Measurements from ENCODE around the gene GSN.
A peak's percentile ranks its signal among the peaks of the same experiment; 100 is the strongest.

The GSN gene

GRCh38 chr9:121353241-121354061, 85.5 kb downstream of the GSN start:
- peak; percentile 53 for DNase-seq (ENCODE audit: low spot score)

GRCh38 chr9:121354141-121354540, 86.2 kb downstream of the GSN start:
- DNase-seq (ENCODE audit: low spot score) = no peak

DNA sequence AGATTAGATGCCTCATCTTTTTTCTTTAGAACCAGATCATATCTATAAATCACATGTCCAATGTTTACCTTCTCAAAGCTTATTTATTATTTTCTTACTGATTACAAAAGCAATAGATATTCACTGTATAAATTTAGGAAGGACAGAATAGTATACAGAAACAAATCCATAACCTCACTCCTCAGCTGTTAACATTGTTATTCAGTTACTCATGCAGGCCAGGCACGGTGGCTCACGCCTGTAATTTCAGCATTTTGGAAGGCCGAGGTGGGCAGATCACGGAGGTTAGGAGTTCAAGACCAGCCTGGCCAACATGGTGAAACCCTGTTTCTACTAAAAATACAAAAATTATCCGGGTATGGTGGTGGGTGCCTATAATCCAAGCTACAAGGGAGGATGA, 86.8 kb downstream of the GSN start:
- no peak for DNase-seq (ENCODE audit: low spot score)

DNA sequence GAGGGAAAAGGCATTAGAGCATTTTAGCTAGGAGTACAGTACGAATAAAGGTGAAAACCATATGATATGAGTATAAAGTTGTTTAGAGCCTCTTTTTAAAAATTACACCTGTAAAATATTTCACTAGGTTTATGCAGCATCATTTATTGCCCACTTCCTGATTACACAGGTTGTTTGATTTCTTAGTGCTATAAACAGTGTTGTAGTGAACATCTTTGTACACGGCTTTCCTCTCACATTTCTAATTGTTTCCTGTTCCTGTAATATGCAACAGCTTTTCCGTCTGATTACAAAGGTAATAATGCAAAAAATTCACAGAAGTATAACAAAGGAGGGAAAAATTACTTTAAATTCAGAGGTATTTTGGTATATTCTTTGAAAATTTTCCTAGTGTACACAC, 89.0 kb downstream of the GSN start:
- DNase-seq (ENCODE audit: low spot score) = no peak

- DNase-seq (ENCODE audit: low spot score) = no peak
Observed at GRCh38 chr9:121358751-121359150, 90.8 kb downstream of the GSN start.

DNA sequence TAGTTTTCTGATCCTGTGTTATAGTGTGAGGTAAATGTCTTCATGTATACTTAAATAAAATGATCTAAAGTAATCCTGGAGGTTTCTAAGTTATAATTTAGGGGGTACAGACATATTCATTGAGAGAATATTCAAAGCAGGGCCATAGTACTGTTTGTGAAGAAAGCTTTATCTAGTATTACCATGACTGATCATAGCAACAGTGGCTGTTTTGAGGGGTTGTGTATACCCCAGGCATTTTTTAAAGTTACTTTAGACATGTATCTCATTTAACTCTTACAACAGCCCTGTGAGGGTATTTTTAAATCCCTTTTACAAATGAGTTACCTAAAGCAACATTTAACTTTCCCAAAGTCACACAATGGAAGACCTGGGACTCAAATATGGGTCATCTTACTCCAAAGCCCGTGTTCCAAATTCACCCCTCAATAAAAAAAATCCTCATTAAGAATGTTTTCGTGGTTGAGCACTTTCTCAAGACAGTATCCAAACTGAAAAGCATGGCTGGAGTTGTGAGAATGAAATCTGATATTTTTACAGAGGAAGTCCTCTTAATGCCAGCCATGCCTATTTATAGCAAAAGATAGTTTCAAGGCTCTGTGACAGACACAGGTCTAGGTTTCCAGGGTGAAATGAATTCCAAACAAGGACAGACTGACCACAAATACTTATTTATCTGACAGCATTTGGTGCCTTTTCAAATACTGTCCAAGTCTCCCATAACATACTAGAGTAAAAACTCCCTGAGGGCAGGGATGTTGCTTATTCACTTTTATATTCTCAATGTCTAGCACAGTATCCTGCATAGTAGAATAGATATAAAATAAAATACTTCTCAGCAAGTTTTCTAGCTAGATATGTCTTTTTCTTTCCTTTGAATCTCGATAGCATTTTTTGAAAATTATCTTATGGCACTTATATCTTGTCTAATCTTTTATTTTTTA, 91.7 kb downstream of the GSN start:
- DNase-seq (ENCODE audit: low spot score) = no peak

DNA sequence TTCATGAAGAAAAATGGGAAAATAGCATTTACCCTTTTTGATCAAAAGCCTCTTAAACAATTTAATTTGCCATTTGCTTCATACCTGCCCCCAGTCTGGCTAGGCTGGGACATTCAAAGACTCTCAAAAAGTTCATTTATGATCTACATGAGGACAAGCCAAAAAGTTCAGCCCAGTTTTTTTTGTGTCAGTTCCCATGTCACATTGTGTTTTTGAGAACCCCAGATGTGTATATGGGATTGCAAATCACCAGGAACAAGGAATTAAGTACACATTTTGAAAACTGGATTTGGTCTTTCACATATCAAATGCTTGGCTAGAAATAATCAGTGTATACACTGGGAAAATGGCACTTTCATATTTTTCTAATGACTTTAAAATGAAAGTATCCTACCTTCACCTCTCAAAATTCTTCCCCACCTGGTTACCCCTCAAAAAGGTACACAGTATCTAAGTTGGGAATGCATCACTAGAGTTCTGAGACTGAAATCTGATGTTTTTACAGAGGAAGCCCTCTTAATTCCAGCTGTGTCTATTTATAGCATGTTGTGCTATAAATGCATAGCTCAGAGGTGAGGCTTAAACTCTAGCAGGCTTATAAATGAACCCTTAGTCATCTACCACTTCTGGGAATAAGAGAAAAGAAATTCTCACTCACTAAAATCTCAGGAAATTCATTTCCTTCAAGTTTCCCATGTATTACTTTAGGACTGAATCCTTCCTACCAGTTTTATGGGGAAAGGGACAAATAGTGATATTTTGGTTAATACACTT, 92.8 kb downstream of the GSN start:
- DNase-seq (ENCODE audit: low spot score) = no peak

DNA sequence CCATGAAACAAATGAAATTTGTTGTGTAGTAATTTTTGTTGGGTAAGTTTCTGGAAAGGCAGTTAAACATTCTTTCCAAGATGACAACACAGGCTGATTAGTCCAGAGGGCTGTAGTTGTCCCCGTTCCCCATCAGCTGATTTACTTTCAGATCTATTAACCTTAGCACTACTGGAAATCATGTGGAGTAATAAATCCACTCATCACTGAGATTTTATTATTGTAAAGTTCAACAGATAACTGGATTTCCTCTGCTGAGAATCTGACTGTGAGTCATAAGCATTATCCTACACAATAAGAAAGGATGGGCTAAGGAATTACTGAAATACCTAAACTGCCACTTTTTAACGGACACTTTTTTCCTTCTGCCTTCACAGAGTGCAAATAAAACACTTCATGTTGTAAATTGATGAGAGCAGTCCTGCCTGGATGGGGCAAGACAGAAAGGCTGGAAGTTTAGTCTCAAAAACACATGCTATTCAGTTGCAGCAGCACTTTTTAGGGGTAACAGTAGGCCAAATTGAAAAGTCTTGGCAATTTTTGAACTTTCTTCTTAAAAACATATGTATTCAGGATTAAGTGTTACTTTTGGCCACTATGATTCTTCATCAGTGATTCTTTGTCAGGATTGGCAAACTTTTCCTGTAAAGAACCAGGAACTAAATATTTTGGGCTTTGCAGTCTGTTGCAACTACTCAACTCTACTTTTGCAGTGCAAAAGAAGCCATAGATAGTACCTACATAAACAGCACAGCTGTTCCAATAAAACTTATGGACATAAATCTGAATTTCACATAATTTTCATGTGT, 95.1 kb downstream of the GSN start:
- DNase-seq (ENCODE audit: low spot score) = peak; percentile 42

- DNase-seq (ENCODE audit: low spot score) = peak; percentile 47
Observed at GRCh38 chr9:121363622-121363961, 95.6 kb downstream of the GSN start.

DNA sequence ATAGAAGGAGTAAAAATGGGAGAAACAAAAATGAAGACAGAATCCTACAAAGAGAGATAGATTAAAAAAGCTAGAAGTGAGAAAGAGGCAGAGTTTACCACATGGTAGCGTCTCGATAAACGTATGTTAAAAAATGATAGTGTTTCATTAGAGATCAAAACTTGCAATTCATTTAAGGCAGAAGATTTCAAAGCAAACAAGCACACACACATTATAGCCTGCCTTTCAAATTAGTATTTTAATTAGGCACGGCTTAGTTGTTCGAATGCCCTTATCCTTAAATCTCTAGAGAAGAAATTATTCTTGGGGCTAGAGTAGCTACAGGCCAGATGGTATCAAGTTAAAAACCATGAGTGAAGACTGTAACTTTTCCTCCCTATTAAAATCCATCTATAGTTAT, 96.1 kb downstream of the GSN start:
- DNase-seq (ENCODE audit: low spot score) = no peak

- no peak for DNase-seq (ENCODE audit: low spot score)
Observed at GRCh38 chr9:121364886-121365285, 96.9 kb downstream of the GSN start.

DNA sequence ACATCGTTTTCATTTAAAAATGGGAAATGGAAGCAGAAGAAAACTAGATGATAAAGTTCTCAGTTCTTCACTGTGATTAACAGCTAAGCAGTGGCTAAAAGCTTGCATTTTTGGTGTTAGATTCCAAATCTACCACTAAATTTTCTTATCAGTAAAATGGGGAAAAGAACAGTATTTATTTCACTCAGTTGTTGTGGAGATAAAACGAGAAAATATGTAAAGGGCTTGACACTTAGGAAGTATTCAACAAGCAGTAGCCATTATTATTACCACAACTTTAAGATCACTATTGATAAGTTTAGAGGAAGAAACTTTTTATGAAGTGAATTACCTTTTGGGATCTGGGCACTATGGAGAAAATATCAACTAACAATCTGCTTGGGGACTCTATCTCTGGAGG, 97.6 kb downstream of the GSN start:
- no peak for DNase-seq (ENCODE audit: low spot score)

DNA sequence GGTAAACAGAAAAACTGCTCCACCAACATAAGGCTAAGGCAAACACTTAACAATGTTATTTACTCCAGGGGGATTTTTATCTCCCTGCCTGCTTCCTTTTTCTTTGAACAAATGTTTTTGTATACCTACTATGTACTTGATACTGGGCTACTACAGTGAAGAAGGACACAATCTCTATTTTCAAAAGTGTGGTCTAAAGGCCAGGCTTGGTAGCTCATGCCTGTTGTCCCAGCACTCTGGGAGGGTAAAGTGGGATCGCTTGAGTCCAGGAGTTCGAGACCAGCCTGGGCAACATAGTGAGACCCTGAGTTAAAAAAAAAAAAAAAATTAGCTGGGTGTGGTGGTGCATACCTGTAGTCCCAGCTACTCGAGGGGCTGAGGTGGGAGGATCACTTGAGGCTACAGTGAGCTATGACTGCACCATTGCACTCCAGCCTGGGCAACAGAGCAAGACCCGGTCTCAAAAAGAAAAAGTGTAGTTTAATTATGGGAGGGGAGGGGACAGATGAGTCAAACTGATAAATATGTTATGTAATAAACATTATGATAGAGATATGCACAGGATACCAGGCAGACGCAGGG, 98.7 kb downstream of the GSN start:
- DNase-seq (ENCODE audit: low spot score) = no peak

- DNase-seq (ENCODE audit: low spot score) = no peak
Observed at GRCh38 chr9:121367306-121368137, 99.6 kb downstream of the GSN start.

DNA sequence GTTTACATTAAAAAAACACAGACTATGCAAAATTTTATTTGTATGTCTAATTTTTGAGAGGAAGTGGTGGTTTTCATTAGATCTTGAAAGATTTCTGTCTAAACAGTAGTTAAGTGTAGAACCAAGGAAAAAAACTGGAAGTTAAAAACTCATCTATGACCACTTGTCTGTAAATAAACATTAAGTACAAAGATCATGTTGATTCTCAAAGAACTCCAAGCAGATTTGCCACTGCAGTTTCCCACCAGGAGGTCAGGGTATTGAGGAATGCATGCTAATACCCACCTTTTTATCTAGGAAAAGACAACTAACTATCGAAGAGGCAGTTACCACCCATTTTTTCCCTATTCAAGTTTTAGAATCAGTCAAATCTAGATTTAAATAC, 100.2 kb downstream of the GSN start:
- no peak for DNase-seq (ENCODE audit: low spot score)

DNA sequence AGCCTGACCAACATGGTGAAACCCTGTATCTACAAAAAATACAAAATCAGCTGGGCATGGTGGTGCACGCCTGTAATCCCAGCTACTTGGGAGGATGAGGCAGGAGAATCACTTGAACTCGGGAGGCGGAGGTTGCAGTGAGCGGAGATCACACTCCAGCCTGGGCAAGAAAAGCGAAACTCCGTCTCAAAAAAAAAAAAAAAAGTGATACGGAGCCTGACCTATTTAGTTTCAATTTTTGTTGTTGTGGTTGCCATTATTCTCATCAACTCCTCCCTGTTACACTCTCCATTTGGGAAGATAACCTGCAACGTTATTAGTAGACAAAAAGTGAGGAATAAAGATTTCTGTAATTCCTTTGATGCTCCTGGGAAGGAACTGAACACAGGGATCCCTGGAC, 100.8 kb downstream of the GSN start:
- no peak for DNase-seq (ENCODE audit: low spot score)

GRCh38 chr9:121369595-121370265, 101.8 kb downstream of the GSN start, which contains the start of gene STOM:
TSS of gene STOM (minus strand) at chr9:121370250. CDS start at chr9:121370187, 63 bp downstream.
- DNase-seq (ENCODE audit: low spot score) = peak; percentile 46

DNA sequence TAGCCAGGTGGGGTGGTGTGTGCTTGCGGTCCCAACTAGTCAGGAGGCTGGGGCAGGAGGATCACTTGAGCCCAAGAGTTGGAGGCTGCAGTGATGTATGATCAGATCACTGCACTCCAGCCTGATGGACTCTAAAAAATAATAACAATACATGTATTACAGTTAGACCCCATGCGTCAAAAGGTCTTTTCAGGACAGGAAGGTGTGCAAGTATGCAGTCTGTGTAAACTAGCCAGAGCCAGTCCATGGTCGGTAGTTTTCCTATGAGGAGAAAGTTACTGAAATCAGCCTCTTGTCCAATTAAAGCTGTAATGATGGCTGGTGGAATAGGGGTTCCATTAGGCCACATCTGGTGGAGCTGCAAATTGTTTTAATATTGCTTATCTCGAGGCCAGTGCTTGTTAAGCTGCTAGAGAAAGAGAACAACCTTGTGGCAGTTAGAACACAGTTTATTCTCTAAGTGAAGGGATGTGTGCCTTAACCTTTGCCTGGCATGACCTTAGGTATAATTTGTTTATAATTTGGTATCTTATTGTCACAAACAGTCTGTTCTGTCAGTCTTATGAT, 103.6 kb downstream of the GSN start:
- DNase-seq (ENCODE audit: low spot score) = no peak
